Tibial artery (tissue), 4 donors: ENCODE data around the gene CABP4.

Experiments used
- DNase-seq, 2 donors: peaks; one replicate each; pipeline ENCODE4 v3.0.0-alpha.2; 2019
- H3K27ac ChIP-seq, 2 donors: fragments of 200-600 bp; sonication (generic) in 1 of 2; 1 replicate in 1 of 2; 2 replicates in 1 of 2; pipeline ENCODE4 v1.5.1; 2018 to 2019; ENCODE audit warnings: mild to moderate bottlenecking in 1 of 2
- H3K27me3 ChIP-seq, 2 donors: fragments of 200-600 bp; sonication (generic) in 1 of 2; one replicate each; pipeline versions ENCODE4 v1.5.1 to v1.6.0; 2016 to 2019
- H3K36me3 ChIP-seq, 3 donors: fragments of 200-600 bp; sonication (generic) in 2 of 3; one replicate each; pipeline ENCODE4 v1.5.1; 2016 to 2019; ENCODE audit warnings: mild to moderate bottlenecking in 2 of 3
- H3K4me1 ChIP-seq, 4 donors: fragments of 200-600 bp; sonication (generic) in 2 of 4; 1 replicate in 3 of 4; 2 replicates in 1 of 4; pipeline ENCODE4 v1.5.1; 2016 to 2019
- H3K4me3 ChIP-seq, 2 donors: fragments of 200-600 bp; sonication (generic) in 1 of 2; 1 replicate in 1 of 2; 2 replicates in 1 of 2; pipeline ENCODE4 v1.5.1; 2018 to 2019; ENCODE audit warnings: mild to moderate bottlenecking in 2 of 2
- H3K9me3 ChIP-seq, 3 donors: fragments of 200-600 bp; sonication (generic) in 1 of 3; one replicate each; pipeline ENCODE4 v1.5.1; 2016 to 2019
- intact Hi-C: fragments of 100-400 bp; cut with DNase I; formaldehyde crosslinking; loops from one replicate; pipeline ENCODE4 v1.15.0; 2023; ENCODE audit warnings: low total_unique reads
- TF ChIP-seq, protein P1 (sequence below), 2 experiments: fragments of 200-600 bp in 1 of 2; fragments of 450-650 bp in 1 of 2; IDR thresholded peaks; one replicate each; pipeline ENCODE4 v1.5.1; 2017 to 2019; ENCODE audit warnings: antibody characterized with exemption in 2 of 2, mild to moderate bottlenecking in 1 of 2, moderate library complexity in 1 of 2

The CABP4 gene

DNA sequence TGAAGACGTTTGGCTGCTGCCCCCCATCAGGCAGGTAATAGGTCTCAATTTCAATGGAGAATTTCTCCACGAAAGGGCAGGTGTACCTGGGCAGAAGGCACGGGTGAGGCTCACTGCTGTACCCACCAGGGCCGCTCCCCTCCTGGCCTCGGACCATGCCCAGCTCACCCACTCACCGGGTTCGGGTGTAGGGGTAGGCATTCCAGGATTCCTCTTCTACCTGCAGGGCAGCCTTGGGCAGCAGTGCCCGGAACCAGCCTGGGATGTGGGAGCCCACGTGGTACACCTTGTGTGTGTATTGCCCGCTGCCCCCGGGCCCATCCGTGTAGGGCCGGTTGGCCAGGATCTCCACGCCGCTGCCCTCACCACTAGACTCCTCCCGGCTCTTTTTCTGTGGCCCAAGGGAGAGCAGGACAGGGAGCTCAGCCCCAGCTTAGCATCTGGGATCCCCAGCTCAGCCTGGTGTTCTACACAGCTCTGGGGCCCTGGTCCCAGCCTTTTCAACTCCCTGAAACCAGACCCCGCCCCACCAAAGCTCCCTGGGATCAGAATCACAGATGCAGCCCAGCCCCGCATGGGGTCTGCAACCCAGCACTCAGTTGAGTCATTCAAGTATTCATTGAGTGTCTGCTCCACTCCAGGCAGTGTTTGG is 47.3 kb downstream of the CABP4 start:
- intact Hi-C loops, result loop anchor here (2.0 kb wide), 1 partner anchor 100 kb away; no protein-coding TSS in a partner anchor
- Histone ChIP-seq H3K9me3 (no peaks in the 10 kb centered on the region), H3K27ac (no peak overlapping the region), H3K27me3 (no peaks in the 10 kb centered on the region), H3K4me3 (no peak overlapping the region), H3K36me3 (peaks cover 0 to 32% (median 24%) of the 10 kb centered on the region in 3 donors), H3K4me1 (peaks cover 0 to 41% (median 37%) of the 10 kb centered on the region in 4 donors)
- DNase-seq, result no peak
- TF ChIP-seq, protein P1, sequence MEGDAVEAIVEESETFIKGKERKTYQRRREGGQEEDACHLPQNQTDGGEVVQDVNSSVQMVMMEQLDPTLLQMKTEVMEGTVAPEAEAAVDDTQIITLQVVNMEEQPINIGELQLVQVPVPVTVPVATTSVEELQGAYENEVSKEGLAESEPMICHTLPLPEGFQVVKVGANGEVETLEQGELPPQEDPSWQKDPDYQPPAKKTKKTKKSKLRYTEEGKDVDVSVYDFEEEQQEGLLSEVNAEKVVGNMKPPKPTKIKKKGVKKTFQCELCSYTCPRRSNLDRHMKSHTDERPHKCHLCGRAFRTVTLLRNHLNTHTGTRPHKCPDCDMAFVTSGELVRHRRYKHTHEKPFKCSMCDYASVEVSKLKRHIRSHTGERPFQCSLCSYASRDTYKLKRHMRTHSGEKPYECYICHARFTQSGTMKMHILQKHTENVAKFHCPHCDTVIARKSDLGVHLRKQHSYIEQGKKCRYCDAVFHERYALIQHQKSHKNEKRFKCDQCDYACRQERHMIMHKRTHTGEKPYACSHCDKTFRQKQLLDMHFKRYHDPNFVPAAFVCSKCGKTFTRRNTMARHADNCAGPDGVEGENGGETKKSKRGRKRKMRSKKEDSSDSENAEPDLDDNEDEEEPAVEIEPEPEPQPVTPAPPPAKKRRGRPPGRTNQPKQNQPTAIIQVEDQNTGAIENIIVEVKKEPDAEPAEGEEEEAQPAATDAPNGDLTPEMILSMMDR (IDR thresholded peaks at IDR 0.05), result no peak

DNA sequence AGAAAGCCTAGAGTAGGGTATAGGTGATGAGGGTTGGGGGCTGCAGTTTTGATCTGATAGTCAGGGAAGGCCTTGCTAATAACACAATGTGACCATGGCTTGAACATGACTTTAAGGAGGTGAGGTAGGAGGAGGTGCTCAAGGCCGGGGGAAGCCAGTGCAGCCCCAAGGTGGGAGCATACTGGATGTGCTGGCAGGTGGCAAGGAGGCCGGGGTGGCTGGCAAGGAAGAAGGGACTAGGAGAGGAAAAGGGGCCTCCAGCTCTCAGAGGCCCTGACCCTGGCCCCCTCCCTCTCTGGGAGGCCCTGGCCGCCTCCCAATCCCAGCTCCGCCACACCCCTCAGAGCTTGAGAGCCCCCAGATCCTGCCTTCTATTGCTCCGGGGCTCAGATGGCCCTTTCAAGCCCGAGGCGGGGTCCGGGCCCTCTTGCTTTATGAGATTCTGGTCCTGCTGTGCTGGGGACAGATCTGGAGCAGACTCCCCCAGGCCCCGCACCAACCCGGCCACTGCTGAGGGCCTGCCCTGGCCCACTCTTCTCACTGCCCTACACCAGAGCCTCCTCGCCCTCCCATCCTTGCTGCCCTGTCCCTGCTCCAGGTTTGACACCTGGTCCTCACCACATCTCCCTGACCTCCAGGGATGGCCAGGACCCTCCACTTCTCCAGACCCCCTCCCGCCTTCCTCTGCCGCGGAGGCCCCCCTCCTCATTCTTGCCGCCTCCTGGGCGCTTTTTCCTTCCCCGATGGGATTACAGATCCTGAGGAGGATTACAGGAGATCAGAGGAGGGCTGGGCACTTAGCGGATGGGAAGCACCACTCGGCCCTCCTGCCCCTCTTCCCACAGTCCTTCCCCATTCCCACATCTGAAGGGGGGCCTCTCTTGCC is 48.2 kb downstream of the CABP4 start:
- Histone ChIP-seq H3K27me3 (no peaks in the 10 kb centered on the region), H3K4me1 (peaks cover 0 to 44% (median 40%) of the 10 kb centered on the region in 4 donors), H3K9me3 (no peaks in the 10 kb centered on the region), H3K36me3 (peaks cover 0 to 23% (median 15%) of the 10 kb centered on the region in 3 donors), H3K4me3 (peak overlapping the region; percentile 64 to 80), H3K27ac (peak overlapping the region in 1 of 2 donors; percentile 99)
- TF ChIP-seq, protein P1 (IDR thresholded peaks at IDR 0.05), result no peak
- DNase-seq, result no peak
- intact Hi-C loops, result loop anchor here (2.0 kb wide), 1 partner anchor 101 kb away; no protein-coding TSS in a partner anchor

DNA sequence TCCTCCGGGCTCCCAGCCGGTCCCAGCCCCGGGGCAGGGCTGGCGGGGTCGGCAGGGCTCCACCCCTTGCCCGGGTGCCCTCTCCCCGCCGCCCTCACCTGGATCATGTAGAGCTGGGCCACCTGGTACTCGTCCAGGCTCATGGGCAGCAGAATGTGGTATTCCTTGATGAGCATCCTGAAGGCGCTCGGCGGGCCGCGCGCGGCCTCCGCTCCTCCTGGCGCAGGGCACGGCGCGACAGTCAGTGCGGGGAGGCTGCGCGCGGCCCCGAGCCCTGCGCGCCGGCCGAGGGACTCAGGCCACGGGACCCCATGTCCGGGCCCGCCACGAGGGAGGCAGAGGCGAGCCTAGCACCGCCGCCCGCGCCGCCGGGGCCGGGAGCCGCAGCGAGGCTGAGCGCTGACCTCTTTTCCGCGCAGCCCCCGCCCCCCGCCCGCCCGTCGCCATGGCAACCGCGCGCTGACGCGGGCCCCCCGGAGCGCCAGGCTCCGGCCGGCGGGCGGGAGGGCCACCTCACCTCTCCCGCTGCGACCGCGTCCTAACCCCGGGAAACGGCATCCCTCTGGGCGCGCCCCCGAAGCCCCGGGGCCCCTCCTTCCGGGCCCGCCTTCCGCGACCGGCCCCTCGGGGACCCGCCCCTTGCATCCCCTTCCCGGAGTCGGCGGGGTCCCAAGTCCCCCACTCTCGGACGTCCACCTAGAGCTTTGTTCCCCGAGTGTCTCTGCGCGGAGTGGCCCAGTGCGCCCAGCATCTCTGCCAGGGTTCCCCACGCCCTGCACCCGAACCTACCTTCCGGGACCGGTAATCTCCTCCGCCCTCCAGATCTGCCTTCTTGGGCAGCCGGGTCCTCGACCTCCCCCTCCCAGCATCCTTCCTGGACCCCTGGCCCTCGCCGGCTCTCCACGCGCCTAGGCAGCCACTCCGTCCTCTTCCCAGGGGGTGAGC is 49.1 kb downstream of the CABP4 start:
- DNase-seq, result peak in 1 of 2 donors; percentile 70
- Histone ChIP-seq H3K27me3 (no peaks in the 10 kb centered on the region), H3K27ac (peak overlapping the region; percentile 92 to 99), H3K9me3 (no peaks in the 10 kb centered on the region), H3K36me3 (peaks cover 0 to 19% (median 15%) of the 10 kb centered on the region in 3 donors), H3K4me1 (peaks cover 0 to 49% (median 43%) of the 10 kb centered on the region in 4 donors), H3K4me3 (peak overlapping the region; percentile 64 to 80)
- intact Hi-C loops, result no loop called here
- TF ChIP-seq, protein P1 (IDR thresholded peaks at IDR 0.05), result no peak

DNA sequence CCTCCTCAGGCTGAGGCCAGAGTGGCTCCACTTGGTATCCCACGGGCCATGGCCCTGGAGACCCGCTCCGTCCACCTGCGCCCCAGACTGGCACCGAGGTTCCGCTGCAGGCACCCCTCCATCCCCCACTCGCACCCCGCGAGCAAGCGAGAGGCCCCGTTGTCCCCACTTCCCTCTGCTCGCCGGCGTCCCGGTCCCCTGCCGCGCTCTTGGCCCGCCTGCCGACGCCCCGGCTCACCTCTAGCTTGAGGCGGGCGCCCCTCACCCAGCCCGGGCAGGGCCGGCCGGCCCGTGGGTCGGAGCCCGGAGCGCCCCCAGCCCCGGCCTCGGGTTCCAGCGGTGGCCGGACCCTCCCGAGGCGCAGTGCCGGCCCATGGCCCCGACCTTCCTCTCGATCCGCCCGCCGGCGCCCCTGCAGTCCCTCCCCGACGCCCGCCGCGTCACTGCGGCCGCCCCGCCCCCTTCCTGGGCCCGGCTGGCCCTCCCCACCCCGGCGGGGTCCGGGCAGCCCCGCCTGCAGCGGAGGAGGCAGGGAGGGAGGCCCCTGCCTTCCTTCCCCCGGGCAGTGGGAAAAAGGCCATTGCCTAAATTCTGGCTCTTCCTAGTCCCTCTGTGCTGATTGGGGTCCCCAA is 49.9 kb downstream of the CABP4 start, which contains the start of gene PITPNM1:
Gene PITPNM1, minus strand, starts transcription at position 414 of the 632 bp plus-strand sequence. CDS start 1,183 bp downstream, outside the sequence.
- Histone ChIP-seq H3K4me3 (peak within 1 kb of the TSS; percentile 64 to 80), H3K27me3 (no peaks in the 10 kb centered on the region), H3K27ac (peak within 1 kb of the TSS; percentile 92 to 99), H3K4me1 (peaks cover 0 to 49% (median 43%) of the 10 kb centered on the region in 4 donors), H3K9me3 (no peaks in the 10 kb centered on the region), H3K36me3 (peaks cover 0 to 19% (median 15%) of the 10 kb centered on the region in 3 donors)
- intact Hi-C loops, result loop anchor here (5.0 kb wide), 1 partner anchor 153 kb away; the partner anchor contains the start of gene POLD4
- TF ChIP-seq, protein P1 (IDR thresholded peaks at IDR 0.05), result no peak
- peak; percentile 64 to 88 for DNase-seq
